Measurements from ENCODE around the gene ZNF710. TPM values are rescaled to one million over a fixed set of nuclear protein-coding genes. Genes with fewer than 3 reads are reported as not detected.

Gene ZNF710
- total RNA-seq, 1 donor from 2014 or later: 26.9 TPM

DNA sequence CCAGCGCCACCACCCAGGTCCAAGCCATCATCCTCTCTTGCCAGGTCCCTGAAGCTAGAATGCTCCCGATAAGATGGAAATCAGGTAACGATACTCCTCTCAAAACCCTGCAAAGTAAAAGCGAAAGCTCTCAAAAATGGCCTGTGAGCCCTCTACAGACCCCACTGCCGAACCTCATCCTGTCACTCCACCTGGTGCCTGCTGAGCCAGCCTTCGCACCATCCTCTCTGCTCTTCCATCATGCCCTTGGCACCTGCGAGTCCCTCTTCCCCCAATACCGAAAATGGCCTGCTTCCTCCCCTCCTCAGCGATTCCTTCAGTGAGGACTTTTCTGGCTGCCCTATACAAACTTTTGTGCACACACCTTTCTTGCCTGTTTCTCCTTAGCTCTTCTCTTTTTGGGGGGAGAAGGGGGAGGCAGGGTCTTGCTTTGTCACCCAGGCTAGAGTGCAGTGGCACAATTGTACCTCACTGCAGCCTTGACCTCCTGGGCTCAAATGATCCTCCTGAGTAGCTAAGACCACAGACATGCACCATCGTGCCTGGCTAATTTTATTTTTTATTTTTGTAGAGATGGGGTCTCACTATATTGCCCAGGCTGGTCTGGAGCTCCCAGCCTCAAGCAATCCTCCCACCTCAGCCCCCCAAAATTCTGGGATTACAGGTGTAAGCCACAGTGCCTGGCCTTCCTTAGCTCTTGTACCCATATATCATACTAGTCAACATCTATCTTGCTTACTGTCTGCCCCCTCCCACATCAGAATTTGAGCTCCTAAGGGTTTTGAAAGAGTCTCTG, 98.1 kb downstream of the ZNF710 start:
- Histone ChIP-seq H3K9ac (ENCODE audit: low read length) (no peak overlapping the region), H3K4me1 (ENCODE audit: insufficient read depth, low read length) (peaks cover 37% of the 10 kb centered on the region), H3K4me3 (ENCODE audit: insufficient read depth, low read depth, low read length) (no peak overlapping the region), H2AFZ (ENCODE audit: low read depth, low read length) (no peak overlapping the region), H3K27me3 (ENCODE audit: insufficient read depth, low read length) (no peaks in the 10 kb centered on the region), H3K79me2 (ENCODE audit: insufficient read depth, low read length) (peaks cover 69% of the 10 kb centered on the region), H3K4me2 (ENCODE audit: low read length) (peak overlapping the region; percentile 94), H3K27ac (ENCODE audit: low read depth, low read length) (peak overlapping the region; percentile 7), H3K9me3 (ENCODE audit: insufficient read depth, low read depth, low read length) (no peaks in the 10 kb centered on the region), H3K36me3 (ENCODE audit: insufficient read depth, low read length) (no peaks in the 10 kb centered on the region), H4K20me1 (ENCODE audit: insufficient read depth, low read length) (peaks cover 54% of the 10 kb centered on the region)
- TF ChIP-seq EZH2 (IDR thresholded peaks at IDR 0.05; ENCODE audit: insufficient read depth, low read length): no peak
- TF ChIP-seq CTCF (IDR thresholded peaks at IDR 0.05; ENCODE audit: insufficient read depth, low read depth, low read length): no peak
- Mint-ChIP-seq H3K4me1 (ENCODE audit: low read depth, unreplicated experiment) (peaks cover 36% of the 10 kb centered on the region), H3K36me3 (ENCODE audit: low read depth, unreplicated experiment) (no peaks in the 10 kb centered on the region), H3K4me3 (ENCODE audit: unreplicated experiment) (peak overlapping the region; percentile 51), H3K27me3 (ENCODE audit: low read depth, unreplicated experiment) (peaks cover 6% of the 10 kb centered on the region), H3K9me3 (ENCODE audit: unreplicated experiment) (no peaks in the 10 kb centered on the region), H3K27ac (ENCODE audit: unreplicated experiment) (peak overlapping the region; percentile 64)
- no peak for FAIRE-seq
- no peak for DNase-seq (ENCODE audit: low read depth)

DNA sequence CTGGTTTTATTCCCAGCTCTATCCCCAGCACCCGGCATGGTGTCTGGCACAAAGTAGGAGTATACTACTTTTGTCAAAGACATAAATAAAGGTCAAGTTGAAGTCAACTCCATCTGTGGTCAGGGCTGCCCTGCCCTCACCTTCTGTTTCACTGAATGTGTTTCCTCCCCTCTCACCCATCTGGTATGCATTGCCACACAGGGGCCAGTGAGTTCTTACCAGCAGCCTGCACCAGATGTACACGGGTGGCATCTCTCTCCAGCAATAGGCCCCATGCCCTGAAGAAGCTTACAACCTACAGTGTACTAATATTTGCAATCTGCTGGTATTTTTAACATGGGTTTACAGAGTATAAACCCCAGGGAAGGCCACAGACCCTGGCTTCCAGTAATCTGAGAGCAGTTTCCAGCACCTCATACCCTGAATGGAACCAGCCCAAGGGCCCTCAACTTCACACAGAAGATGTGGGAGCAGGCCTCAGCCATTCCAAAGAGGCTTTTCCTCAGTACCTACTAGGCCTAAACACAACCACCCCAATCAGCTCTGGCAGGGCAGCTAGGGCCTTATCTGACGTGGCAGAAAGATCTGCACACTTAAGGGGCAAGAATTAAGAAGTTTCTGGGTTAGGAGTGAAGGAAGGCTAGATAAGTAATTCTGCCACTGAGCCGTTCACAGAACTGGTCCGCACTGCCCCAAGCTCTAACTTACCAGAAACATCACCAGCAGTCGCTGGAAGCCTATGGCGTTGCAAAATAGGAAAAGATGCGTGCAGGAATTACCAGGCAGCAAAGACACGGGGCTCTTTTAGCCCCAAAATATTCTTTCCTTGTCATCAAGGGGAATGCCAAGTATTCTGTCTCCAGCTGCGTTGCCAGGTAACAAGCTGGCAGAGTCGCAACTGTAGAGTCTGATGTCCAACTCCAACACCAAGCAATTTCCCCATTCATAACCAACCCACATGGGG, 99.0 kb downstream of the ZNF710 start:
- TF ChIP-seq EZH2 (IDR thresholded peaks at IDR 0.05; ENCODE audit: insufficient read depth, low read length): no peak
- no peak for TF ChIP-seq CTCF (IDR thresholded peaks at IDR 0.05; ENCODE audit: insufficient read depth, low read depth, low read length)
- H3K27ac Mint-ChIP-seq (ENCODE audit: unreplicated experiment): peak overlapping the region; percentile 35
- Histone ChIP-seq H2AFZ (ENCODE audit: low read depth, low read length) (no peak overlapping the region), H3K9ac (ENCODE audit: low read length) (peak overlapping the region; percentile 90), H3K36me3 (ENCODE audit: insufficient read depth, low read length) (no peaks in the 10 kb centered on the region), H3K27me3 (ENCODE audit: insufficient read depth, low read length) (no peaks in the 10 kb centered on the region), H4K20me1 (ENCODE audit: insufficient read depth, low read length) (peaks cover 46% of the 10 kb centered on the region), H3K4me3 (ENCODE audit: insufficient read depth, low read depth, low read length) (peak overlapping the region; percentile 69), H3K79me2 (ENCODE audit: insufficient read depth, low read length) (peaks cover 60% of the 10 kb centered on the region), H3K4me2 (ENCODE audit: low read length) (peak overlapping the region; percentile 94), H3K9me3 (ENCODE audit: insufficient read depth, low read depth, low read length) (no peaks in the 10 kb centered on the region), H3K27ac (ENCODE audit: low read depth, low read length) (peak overlapping the region; percentile 35), H3K4me1 (ENCODE audit: insufficient read depth, low read length) (peaks cover 37% of the 10 kb centered on the region)
- FAIRE-seq (no peak), DNase-seq (ENCODE audit: low read depth) (peak; percentile 70)
- peak overlapping the region; percentile 85 for H3K4me3 Mint-ChIP-seq (ENCODE audit: unreplicated experiment)
- peaks cover 36% of the 10 kb centered on the region for H3K4me1 Mint-ChIP-seq (ENCODE audit: low read depth, unreplicated experiment)
- no peaks in the 10 kb centered on the region for H3K36me3 Mint-ChIP-seq (ENCODE audit: low read depth, unreplicated experiment)
- H3K27me3 Mint-ChIP-seq (ENCODE audit: low read depth, unreplicated experiment): peaks cover 10% of the 10 kb centered on the region
- peaks cover 2% of the 10 kb centered on the region for H3K9me3 Mint-ChIP-seq (ENCODE audit: unreplicated experiment)
